DMS 273 (cell line): ENCODE data around the gene ZNF469.
A peak's percentile ranks its signal among the peaks of the same experiment; 100 is the strongest.

ENCODE experiments used
- DNase-seq: peaks from one replicate; lab custom pipeline; 2025; ENCODE audit not compliant: unreplicated experiment; lab: John Stamatoyannopoulos, UW

ZNF469 gene, protein sequence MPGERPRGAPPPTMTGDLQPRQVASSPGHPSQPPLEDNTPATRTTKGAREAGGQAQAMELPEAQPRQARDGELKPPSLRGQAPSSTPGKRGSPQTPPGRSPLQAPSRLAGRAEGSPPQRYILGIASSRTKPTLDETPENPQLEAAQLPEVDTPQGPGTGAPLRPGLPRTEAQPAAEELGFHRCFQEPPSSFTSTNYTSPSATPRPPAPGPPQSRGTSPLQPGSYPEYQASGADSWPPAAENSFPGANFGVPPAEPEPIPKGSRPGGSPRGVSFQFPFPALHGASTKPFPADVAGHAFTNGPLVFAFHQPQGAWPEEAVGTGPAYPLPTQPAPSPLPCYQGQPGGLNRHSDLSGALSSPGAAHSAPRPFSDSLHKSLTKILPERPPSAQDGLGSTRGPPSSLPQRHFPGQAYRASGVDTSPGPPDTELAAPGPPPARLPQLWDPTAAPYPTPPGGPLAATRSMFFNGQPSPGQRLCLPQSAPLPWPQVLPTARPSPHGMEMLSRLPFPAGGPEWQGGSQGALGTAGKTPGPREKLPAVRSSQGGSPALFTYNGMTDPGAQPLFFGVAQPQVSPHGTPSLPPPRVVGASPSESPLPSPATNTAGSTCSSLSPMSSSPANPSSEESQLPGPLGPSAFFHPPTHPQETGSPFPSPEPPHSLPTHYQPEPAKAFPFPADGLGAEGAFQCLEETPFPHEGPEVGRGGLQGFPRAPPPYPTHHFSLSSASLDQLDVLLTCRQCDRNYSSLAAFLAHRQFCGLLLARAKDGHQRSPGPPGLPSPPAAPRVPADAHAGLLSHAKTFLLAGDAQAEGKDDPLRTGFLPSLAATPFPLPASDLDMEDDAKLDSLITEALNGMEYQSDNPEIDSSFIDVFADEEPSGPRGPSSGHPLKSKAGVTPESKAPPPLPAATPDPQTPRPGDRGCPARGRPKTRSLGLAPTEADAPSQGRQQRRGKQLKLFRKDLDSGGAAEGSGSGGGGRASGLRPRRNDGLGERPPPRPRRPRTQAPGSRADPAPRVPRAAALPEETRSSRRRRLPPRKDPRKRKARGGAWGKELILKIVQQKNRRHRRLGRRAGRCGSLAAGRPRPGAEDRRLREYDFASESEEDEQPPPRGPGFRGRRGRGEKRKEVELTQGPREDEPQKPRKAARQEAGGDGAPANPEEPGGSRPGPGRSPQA (N-terminal part only)

GRCh38 chr16:88382491-88383400 is at the start of gene ZNF469:
Gene ZNF469, plus strand, starts transcription at chr16:88382959. Its CDS starts 44,512 bp downstream, at chr16:88427471.
- DNase-seq, result peak; percentile 69

DNA sequence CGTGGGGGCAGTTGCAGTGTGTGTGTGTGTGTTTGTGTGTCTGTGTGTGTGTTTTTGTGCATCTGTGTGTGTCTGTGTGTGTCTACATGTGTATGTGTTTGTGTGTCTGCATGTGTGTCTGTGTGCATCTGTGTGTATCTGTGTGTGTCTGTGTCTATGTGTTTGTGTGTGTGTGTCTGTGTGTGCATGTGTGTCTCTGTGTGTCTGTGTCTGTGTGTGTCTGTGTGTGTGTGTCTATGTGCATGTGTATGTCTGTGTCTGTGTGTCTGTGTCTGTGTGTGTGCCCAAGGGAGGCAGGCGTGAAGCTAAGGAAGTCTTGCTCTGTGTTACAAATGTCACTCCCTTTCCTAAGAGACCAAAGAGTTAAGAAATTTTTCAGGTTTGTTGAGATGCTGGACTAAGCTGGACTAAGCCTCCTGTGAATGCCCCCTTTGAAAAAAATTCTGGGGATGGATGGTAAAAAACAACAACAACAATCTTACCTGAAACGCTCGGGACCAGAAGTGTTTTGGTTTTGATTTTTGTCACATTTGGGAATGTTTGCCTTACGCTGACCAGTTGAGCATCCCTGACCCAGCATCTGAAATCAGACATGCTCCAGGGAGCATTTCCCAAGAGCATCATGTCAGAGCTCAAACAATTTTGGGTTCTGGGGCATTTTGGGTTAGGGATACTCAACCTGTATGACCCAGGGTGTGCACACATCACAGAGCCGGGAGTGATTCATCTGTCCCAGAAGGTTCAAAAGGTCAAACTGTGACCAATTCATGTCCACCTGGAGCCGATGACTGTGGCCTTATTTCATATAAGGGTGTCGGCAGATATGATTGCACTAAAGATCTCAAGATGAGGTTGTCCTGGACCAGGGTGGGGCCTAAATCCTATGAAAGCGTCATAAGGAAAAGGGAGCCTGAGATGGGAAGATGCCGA is 48.6 kb upstream of the ZNF469 start:
- DNase-seq, result no peak

DNA sequence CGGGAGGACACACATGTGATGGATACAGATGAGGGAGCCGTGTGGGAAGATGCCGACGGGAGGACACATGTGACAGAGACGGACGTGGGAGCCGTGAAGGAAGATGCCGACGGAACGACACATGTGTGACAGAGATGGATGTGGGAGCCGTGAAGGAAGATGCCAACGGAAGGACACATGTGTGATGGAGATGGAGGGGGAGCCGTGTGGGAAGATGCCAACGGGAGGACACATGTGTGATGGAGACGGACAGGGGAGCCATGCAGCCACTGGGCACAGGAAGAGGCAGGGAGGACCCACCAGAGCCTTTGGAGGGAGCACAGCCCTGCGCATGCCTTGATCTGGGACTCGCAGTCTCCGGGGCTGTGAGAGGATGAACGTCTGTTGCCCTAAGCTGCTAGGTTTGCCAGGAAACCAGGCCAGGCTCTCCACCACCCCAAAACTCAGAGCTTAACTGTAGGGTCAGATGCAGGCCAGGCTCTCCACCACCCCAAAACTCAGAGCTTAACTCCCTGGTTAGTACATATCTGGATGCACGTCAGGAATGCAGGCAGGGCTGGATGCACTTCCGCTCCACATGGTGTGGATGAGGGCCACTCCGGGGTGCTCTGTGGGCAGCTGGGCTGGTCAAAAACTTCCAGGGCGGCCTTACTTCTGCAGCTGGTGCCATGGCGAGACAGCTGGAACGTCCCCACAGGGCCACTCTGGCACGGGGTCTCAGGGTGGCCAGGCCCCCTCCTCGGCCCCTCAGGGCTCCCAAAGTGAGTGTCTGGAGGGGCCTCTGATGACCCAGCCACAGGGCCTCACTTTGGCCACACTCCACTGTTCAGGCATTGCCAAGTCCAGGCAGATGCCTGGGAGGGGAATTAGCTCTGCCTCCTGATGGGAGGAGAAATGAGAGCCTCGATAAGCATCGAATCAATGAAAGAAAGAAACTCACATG is 47.7 kb upstream of the ZNF469 start:
- no peak for DNase-seq

DNA sequence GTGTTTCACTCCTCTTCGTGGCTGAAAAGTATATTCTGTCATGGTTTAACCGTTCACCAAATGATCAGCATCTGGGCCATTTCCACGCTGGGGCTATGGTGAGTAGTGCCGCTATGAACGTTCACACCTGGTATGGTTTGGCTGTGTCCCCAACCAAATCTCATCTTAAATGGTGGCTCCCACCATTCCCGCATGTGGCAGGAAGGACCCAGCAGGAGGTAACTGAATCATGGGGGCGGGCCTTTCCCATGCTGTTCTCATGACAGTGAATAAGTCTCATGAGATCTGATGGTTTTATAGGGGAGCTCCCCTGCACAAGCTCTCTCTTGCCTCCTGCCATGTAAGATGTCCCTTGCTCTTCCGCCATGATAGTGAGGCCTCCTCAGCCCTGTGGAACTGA is 45.7 kb upstream of the ZNF469 start:
- no peak for DNase-seq

DNA sequence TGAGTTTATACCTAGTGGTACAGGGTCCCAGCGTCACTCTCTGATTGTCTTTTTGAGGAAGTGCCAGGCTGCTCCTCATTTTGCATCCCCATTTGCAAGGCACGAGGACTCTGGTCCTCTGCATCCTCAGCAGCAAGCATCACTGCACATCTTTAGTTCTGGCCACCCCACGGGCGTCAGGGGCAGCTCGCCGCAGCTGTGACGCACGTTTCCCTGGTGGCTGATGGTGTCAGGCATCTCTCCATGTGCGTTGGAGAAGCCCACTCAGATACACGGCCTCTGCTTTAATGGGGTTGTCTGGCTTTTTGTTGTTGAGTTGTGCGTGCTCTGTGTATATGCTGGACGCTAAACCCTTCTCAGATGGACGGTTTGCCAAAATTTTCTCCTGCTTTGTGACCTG is 45.2 kb upstream of the ZNF469 start:
- DNase-seq, result no peak

DNA sequence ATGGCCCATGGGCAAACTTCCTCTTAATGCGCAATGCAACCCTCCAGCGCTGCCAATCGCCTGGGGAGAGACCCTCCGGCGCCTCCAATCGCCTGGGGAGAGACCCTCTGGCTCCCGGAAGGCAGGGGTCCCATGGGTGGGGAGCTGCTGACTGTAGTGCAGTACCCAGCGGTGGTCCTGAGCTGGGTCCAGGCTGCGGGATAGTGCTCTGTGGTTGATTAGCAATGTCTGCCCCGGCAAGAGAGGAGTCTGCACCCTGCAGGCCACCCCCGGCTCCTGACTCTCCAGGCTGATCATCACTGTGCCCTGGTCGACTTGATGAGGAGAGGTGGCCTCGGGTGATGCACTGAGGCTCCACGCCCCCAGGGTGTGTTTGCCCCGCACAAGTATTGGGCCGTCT is 44.6 kb upstream of the ZNF469 start:
- no peak for DNase-seq

DNA sequence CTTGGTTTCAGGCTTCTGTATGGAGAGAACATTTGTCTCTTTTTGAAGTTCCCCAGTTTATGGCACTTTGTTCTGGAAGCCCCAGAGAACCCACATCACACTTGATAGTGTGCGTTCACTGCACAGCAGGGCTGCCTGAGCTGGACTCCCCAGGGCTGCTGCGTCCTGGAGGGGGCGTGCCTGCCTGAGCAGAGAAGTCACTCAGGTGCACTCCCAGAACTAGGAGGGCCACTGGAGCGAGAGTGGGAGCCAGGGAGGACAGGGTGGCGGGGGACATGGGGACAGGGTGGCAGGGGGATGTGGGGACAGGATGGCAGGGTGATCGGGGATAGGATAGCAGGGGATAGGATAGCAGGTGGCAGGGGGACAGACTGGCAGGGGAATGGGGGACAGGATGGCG is 43.9 kb upstream of the ZNF469 start:
- DNase-seq, result no peak

DNA sequence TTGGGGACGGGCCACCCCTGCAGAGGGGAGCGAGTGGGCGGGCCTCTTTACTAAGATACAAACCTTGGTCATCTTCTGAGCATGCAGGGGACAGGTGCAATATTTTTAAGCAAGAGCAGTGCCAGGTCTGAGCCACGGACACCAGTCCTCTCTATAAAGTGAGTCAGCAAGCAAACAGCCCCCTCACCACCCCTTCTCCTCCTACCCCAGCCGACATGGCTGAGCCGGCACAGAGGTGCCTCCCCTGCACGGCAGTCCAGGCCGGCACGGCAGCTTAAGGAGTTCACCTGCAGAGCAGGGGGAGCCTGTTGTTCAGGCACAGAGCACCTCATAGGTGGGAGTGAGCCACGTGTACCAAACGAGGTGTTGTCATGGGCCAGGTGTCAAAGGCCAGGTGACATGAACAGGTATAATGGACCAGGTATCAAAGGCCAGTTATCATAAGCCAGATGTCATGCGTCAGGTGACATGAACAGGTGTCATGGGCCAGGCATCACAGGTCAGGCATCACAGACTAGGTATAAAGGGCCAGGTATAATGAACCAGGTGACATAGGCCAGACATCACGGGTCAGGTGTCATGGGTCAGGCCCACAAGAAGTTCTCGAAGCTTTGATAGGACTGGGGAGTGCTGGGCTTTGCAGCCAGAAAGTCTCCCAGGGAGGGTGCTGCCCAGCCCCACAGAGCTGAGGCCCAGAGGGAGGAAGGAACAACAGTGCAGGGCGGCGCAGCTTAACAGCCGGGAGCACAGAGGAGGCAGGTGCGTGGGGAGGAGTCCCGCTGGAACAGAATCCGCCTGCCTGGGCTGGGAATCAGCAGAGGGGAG is 42.6 kb upstream of the ZNF469 start:
- no peak for DNase-seq

- no peak for DNase-seq
These were observed 42.0 kb upstream of the ZNF469 start for GRCh38 chr16:88340755-88341150.

DNA sequence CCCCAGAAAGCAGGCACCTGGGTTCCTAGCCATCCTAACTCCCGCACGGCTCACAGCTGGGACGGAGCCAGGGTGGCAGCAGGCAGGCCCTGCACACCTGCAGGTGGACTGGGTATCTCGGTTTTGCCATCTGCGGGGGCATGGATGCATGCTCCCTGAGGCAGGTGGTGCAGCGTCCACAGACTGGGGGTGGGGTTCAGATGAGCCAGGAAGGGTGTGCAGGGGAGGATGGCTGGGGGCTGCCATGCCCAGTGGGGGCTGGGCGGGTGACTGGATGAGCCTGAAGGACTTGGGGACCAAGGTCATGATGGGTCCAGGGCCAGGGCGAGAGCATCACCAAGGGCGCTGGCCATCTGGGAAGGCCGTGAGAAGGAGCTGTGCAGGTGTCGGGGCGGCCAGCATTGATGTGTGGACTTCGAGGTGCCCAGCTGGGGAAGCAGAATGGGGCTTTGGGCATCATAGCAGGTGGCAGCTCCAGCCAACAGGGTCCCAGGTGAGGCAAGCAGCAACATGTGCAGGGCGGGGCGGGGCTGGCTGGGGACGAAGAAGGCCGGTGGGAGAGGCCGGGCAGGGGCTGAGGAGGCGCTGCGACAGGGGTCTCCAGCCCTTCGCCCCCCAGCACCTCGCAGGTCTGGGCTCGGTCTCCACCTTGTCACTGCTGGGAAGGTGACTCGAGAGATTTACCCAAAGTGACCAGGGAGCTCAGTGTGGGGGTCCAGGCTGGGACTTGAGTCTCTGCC is 41.0 kb upstream of the ZNF469 start:
- no peak for DNase-seq

DNA sequence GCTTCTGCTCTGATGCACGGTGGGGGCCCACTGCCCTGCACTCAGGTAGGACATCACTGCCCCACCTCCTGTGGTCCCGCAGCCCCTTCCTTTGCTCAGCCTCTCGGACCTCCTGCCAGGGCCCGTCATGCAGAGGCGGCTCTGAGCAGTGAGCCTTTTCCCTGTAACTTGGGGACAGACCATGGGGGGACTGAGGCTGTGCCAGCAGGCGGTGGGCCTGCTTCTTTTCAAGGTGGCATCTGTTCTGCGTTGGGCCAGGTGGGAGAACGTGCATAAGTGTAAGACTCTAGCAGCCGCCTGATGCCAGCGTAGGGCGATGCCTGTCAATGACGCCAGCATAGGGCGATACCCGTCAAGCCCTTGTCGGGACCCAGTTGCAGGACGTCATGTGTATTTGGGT is 40.3 kb upstream of the ZNF469 start:
- no peak for DNase-seq

- DNase-seq, result no peak
These were observed 39.4 kb upstream of the ZNF469 start for GRCh38 chr16:88343271-88343791.

- no peak for DNase-seq
These were observed 38.2 kb upstream of the ZNF469 start for GRCh38 chr16:88344411-88345030.

- no peak for DNase-seq
These were observed 37.6 kb upstream of the ZNF469 start for GRCh38 chr16:88345031-88345720.

DNA sequence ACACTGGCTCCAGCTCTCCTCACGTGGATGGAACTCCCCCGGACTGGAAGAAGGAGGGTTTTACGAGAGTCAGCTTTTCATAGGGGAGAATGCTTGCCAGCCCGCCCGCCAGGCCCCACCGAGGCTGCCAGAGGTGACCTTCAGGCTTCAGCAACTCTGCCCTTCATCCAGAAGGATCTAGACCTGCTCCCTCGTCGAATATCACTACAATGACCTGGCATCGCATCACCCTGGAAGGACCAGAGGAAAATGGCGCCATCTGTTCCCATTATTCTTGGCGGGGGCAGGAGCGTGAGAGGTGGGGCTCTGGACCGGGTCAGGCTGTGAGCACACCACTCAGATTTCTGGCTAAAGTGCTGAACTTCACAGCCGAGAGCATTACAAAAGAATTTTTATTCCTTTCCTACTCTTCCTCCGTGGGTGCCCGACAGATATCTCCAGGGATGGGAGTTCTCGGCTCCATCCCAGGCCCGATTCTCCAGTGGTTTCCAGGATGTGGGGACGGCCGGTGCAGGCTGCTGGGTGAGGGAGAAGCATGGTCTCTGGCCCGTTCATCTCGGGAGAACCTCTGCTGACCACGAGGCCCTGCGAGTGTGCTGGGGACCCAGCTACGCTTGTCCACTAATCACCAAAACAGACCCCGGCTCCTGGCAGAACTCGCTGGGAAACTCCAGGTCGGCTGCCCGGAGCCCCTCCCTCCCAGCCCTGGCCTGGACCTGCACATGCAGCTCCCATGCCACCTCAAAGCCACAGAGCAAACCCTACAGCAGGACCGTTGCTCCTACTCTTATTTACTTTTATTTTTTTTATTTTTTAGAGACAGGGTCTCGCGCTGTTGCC is 36.8 kb upstream of the ZNF469 start:
- peak; percentile 19 for DNase-seq
